Measurements from ENCODE around the gene AUTS2.
"Not testable (repeated sequence)": the region's sequence is repeated elsewhere in the genome, so short reads cannot be mapped to it uniquely, and the experiment has no call there.

The AUTS2 gene

GRCh38 chr7:70270149-70270548 lies 671.9 kb downstream of the AUTS2 start:
- in situ Hi-C loops (cut with MboI; ENCODE audit: low sequenced_read_pairs), result no loop called here

GRCh38 chr7:70271617-70272081 lies 673.4 kb downstream of the AUTS2 start:
- in situ Hi-C loops (cut with MboI; ENCODE audit: low sequenced_read_pairs), result no loop called here

GRCh38 chr7:70275570-70275969 lies 677.3 kb downstream of the AUTS2 start:
- in situ Hi-C loops (cut with MboI; ENCODE audit: low sequenced_read_pairs), result not testable (repeated sequence)

GRCh38 chr7:70285187-70285586 lies 686.9 kb downstream of the AUTS2 start:
- in situ Hi-C loops (cut with MboI; ENCODE audit: low sequenced_read_pairs), result no loop called here

GRCh38 chr7:70285854-70286253 lies 687.6 kb downstream of the AUTS2 start:
- in situ Hi-C loops (cut with MboI; ENCODE audit: low sequenced_read_pairs), result no loop called here

GRCh38 chr7:70288781-70289456 lies 690.6 kb downstream of the AUTS2 start:
- in situ Hi-C loops (cut with MboI; ENCODE audit: low sequenced_read_pairs), result no loop called here

GRCh38 chr7:70292716-70293115 lies 694.4 kb downstream of the AUTS2 start:
- in situ Hi-C loops (cut with MboI; ENCODE audit: low sequenced_read_pairs), result no loop called here

- in situ Hi-C loops (cut with MboI; ENCODE audit: low sequenced_read_pairs), result no loop called here
These were observed 696.1 kb downstream of the AUTS2 start for GRCh38 chr7:70294211-70294911.

- in situ Hi-C loops (cut with MboI; ENCODE audit: low sequenced_read_pairs), result no loop called here
These were observed 700.7 kb downstream of the AUTS2 start for GRCh38 chr7:70298780-70299471.

GRCh38 chr7:70299472-70299807 lies 701.2 kb downstream of the AUTS2 start:
- in situ Hi-C loops (cut with MboI; ENCODE audit: low sequenced_read_pairs), result no loop called here

GRCh38 chr7:70301673-70302185 lies 703.5 kb downstream of the AUTS2 start:
- in situ Hi-C loops (cut with MboI; ENCODE audit: low sequenced_read_pairs), result no loop called here

- in situ Hi-C loops (cut with MboI; ENCODE audit: low sequenced_read_pairs), result no loop called here
These were observed 705.0 kb downstream of the AUTS2 start for GRCh38 chr7:70303309-70303708.

- in situ Hi-C loops (cut with MboI; ENCODE audit: low sequenced_read_pairs), result no loop called here
These were observed 705.5 kb downstream of the AUTS2 start for GRCh38 chr7:70303780-70304179.

- in situ Hi-C loops (cut with MboI; ENCODE audit: low sequenced_read_pairs), result no loop called here
These were observed 707.9 kb downstream of the AUTS2 start for GRCh38 chr7:70306173-70306572.

- in situ Hi-C loops (cut with MboI; ENCODE audit: low sequenced_read_pairs), result no loop called here
These were observed 709.4 kb downstream of the AUTS2 start for GRCh38 chr7:70307544-70308106.

- in situ Hi-C loops (cut with MboI; ENCODE audit: low sequenced_read_pairs), result no loop called here
These were observed 714.1 kb downstream of the AUTS2 start for GRCh38 chr7:70312336-70312735.

GRCh38 chr7:70313271-70313670 lies 715.0 kb downstream of the AUTS2 start:
- in situ Hi-C loops (cut with MboI; ENCODE audit: low sequenced_read_pairs), result no loop called here

GRCh38 chr7:70313687-70314086 lies 715.4 kb downstream of the AUTS2 start:
- in situ Hi-C loops (cut with MboI; ENCODE audit: low sequenced_read_pairs), result no loop called here

GRCh38 chr7:70314221-70314620 lies 715.9 kb downstream of the AUTS2 start:
- in situ Hi-C loops (cut with MboI; ENCODE audit: low sequenced_read_pairs), result no loop called here

- in situ Hi-C loops (cut with MboI; ENCODE audit: low sequenced_read_pairs), result no loop called here
These were observed 718.5 kb downstream of the AUTS2 start for GRCh38 chr7:70316745-70317144.

GRCh38 chr7:70317356-70317755 lies 719.1 kb downstream of the AUTS2 start:
- in situ Hi-C loops (cut with MboI; ENCODE audit: low sequenced_read_pairs), result no loop called here

Data from HL-60/S4 treated with retinoic acid at 250 ng/mL for 4 days and 3 days (cell line).